Measurements from ENCODE around the gene PCLAF. TPM values are rescaled to one million over a fixed set of nuclear protein-coding genes. Genes with fewer than 3 reads are reported as not detected.

Gene PCLAF
- total RNA-seq, 1 experiment from 2014 or later = 138 TPM

DNA sequence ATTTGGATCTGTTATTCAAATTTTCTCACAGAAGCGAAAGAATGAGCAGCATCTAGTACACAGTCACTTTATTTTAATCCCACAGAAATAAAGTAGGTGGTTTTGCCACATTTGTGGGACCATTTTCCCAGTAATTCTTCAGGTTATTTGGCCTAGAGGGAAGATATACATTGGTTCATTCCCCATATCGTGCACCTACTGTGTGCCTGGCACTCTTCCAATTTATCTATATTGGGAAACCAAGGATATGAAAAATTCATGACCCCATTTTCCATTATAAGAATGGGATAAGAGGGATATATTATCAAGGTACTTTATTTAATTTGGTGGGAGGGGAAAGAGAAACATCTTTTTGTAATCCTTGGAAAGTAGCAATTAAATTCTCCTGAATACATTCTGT, 41.5 kb upstream of the PCLAF start:
- intact Hi-C loops (cut with micrococcal nuclease; ENCODE audit: unreplicated experiment) = loop anchor here (10.0 kb wide), 1 partner anchor 232 kb away; no protein-coding TSS in a partner anchor
- Histone ChIP-seq H3K27me3 (replicated peaks; ENCODE audit: insufficient read depth, low read depth, low read length, poor library complexity) (no peaks in the 10 kb centered on the region), H3K4me1 (ENCODE audit: insufficient read depth, low read length, poor library complexity, severe bottlenecking) (no peaks in the 10 kb centered on the region), H3K4me3 (ENCODE audit: low read depth, low read length, poor library complexity, severe bottlenecking) (no peak overlapping the region), H3K9me3 (ENCODE audit: low read depth, low read length, poor library complexity, severe bottlenecking) (no peaks in the 10 kb centered on the region), H3K27ac (ENCODE audit: low read depth, low read length, poor library complexity, severe bottlenecking) (no peak overlapping the region), H3K36me3 (ENCODE audit: insufficient read depth, low read length, poor library complexity, severe bottlenecking) (peaks cover 20% of the 10 kb centered on the region)
- DNase-seq (ENCODE audit: low spot score) = no peak
- ChIA-PET POLR2A (ENCODE audit: low non-redundant PET) (no interaction called here), CTCF (no interaction called here)
- no peak for TF ChIP-seq EZH2 (IDR thresholded peaks at IDR 0.05; ENCODE audit: borderline replicate concordance, low read depth, low read length, poor library complexity, severe bottlenecking)
- TF ChIP-seq, protein P1, sequence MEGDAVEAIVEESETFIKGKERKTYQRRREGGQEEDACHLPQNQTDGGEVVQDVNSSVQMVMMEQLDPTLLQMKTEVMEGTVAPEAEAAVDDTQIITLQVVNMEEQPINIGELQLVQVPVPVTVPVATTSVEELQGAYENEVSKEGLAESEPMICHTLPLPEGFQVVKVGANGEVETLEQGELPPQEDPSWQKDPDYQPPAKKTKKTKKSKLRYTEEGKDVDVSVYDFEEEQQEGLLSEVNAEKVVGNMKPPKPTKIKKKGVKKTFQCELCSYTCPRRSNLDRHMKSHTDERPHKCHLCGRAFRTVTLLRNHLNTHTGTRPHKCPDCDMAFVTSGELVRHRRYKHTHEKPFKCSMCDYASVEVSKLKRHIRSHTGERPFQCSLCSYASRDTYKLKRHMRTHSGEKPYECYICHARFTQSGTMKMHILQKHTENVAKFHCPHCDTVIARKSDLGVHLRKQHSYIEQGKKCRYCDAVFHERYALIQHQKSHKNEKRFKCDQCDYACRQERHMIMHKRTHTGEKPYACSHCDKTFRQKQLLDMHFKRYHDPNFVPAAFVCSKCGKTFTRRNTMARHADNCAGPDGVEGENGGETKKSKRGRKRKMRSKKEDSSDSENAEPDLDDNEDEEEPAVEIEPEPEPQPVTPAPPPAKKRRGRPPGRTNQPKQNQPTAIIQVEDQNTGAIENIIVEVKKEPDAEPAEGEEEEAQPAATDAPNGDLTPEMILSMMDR (conservative IDR thresholded peaks at IDR 0.05; ENCODE audit: low read depth, low read length) = no peak
- BruUV-seq (replicated peaks) = no TSS peak

DNA sequence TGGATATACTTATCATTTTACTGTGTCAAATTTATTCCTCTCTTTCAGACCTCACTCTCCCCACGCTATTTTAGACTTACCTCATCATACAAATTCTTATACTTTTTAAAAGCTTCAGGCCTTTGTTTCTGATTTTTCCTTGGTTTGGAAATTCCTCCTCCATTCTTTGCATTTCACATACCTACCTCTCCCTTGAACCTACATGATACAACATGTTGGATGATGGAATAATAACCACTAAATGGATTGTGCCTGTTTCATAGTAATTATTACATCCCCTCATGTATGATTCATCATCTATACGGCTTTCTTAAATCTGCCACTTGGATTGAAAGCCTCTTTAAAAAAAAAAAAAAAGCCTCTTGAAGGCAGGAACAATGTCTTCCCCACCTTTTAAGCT, 31.0 kb upstream of the PCLAF start:
- CTCF ChIA-PET = no interaction called here
- no peaks in the 10 kb centered on the region for H3K4me1 ChIP-seq (ENCODE audit: insufficient read depth, low read length, poor library complexity, severe bottlenecking)
- intact Hi-C loops (cut with micrococcal nuclease; ENCODE audit: unreplicated experiment) = no loop called here
- TF ChIP-seq EZH2 (IDR thresholded peaks at IDR 0.05; ENCODE audit: borderline replicate concordance, low read depth, low read length, poor library complexity, severe bottlenecking) = no peak
- TF ChIP-seq, protein P1 (conservative IDR thresholded peaks at IDR 0.05; ENCODE audit: low read depth, low read length) = no peak
- H3K27me3 ChIP-seq (replicated peaks; ENCODE audit: insufficient read depth, low read depth, low read length, poor library complexity) = no peaks in the 10 kb centered on the region
- POLR2A ChIA-PET (ENCODE audit: low non-redundant PET) = no interaction called here
- no TSS peak for BruUV-seq (replicated peaks)
- H3K9me3 ChIP-seq (ENCODE audit: low read depth, low read length, poor library complexity, severe bottlenecking) = no peaks in the 10 kb centered on the region
- no peak overlapping the region for H3K4me3 ChIP-seq (ENCODE audit: low read depth, low read length, poor library complexity, severe bottlenecking)
- H3K36me3 ChIP-seq (ENCODE audit: insufficient read depth, low read length, poor library complexity, severe bottlenecking) = peaks cover 8% of the 10 kb centered on the region
- no peak overlapping the region for H3K27ac ChIP-seq (ENCODE audit: low read depth, low read length, poor library complexity, severe bottlenecking)
- DNase-seq (ENCODE audit: low spot score) = no peak

DNA sequence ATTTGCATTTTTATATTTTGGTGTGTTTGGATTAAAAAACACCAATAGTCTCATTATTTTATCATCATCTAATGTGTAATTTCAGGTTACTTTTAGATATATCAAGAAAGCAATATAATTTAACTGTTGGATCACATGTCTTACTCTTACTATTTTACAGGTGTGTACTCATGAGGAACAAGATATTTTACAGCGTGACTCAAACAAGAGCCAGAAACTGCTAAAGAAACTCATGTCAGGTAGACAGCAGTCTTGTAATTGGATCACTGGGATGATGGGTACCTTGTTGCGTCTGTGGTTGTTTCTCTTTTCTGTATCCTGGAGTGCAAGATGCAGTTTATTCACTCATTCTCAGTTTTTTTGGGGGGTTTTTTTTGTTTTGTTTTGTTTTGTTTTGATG, 19.3 kb upstream of the PCLAF start:
- intact Hi-C loops (cut with micrococcal nuclease; ENCODE audit: unreplicated experiment) = no loop called here
- CTCF ChIA-PET = no interaction called here
- no peaks in the 10 kb centered on the region for H3K27me3 ChIP-seq (replicated peaks; ENCODE audit: insufficient read depth, low read depth, low read length, poor library complexity)
- H3K36me3 ChIP-seq (ENCODE audit: insufficient read depth, low read length, poor library complexity, severe bottlenecking) = peaks cover 34% of the 10 kb centered on the region
- no TSS peak for BruUV-seq (replicated peaks)
- no peak for TF ChIP-seq EZH2 (IDR thresholded peaks at IDR 0.05; ENCODE audit: borderline replicate concordance, low read depth, low read length, poor library complexity, severe bottlenecking)
- TF ChIP-seq, protein P1 (conservative IDR thresholded peaks at IDR 0.05; ENCODE audit: low read depth, low read length) = no peak
- H3K4me1 ChIP-seq (ENCODE audit: insufficient read depth, low read length, poor library complexity, severe bottlenecking) = no peaks in the 10 kb centered on the region
- no peaks in the 10 kb centered on the region for H3K9me3 ChIP-seq (ENCODE audit: low read depth, low read length, poor library complexity, severe bottlenecking)
- H3K4me3 ChIP-seq (ENCODE audit: low read depth, low read length, poor library complexity, severe bottlenecking) = no peak overlapping the region
- H3K27ac ChIP-seq (ENCODE audit: low read depth, low read length, poor library complexity, severe bottlenecking) = no peak overlapping the region
- DNase-seq (ENCODE audit: low spot score) = no peak
- POLR2A ChIA-PET (ENCODE audit: low non-redundant PET) = no interaction called here
